Activated naive CD4-positive, alpha-beta T cell (primary cell): ENCODE results near the gene LAMA5.

Source experiments
- DNase-seq, 4 experiments: peaks; one replicate each; lab custom pipeline; 2025; lab: John Stamatoyannopoulos, UW

LAMA5 gene

GRCh38 chr20:62346398-62347150, 20.5 kb downstream of the LAMA5 start:
- DNase-seq: no peak

- DNase-seq: no peak
Measured at GRCh38 chr20:62345681-62346370, 21.3 kb downstream of the LAMA5 start.

- DNase-seq: no peak
Measured at GRCh38 chr20:62344782-62345181, 22.3 kb downstream of the LAMA5 start.

- no peak for DNase-seq
Measured at GRCh38 chr20:62344092-62344491, 23.0 kb downstream of the LAMA5 start.

GRCh38 chr20:62342910-62343309, 24.2 kb downstream of the LAMA5 start:
- no peak for DNase-seq

GRCh38 chr20:62339647-62340062, 27.5 kb downstream of the LAMA5 start:
- no peak for DNase-seq

- no peak for DNase-seq
Measured at GRCh38 chr20:62338294-62338620, 28.9 kb downstream of the LAMA5 start.

GRCh38 chr20:62337558-62338293, 29.4 kb downstream of the LAMA5 start:
- no peak for DNase-seq

GRCh38 chr20:62336775-62337557, 30.1 kb downstream of the LAMA5 start:
- no peak for DNase-seq

- no peak for DNase-seq
Measured at GRCh38 chr20:62336329-62336728, 30.8 kb downstream of the LAMA5 start.

- no peak for DNase-seq
Measured at GRCh38 chr20:62335532-62335931, 31.6 kb downstream of the LAMA5 start.

- no peak for DNase-seq
Measured at GRCh38 chr20:62334881-62335280, 32.2 kb downstream of the LAMA5 start.

GRCh38 chr20:62333820-62334595, 33.1 kb downstream of the LAMA5 start:
- DNase-seq: no peak

- DNase-seq: no peak
Measured at GRCh38 chr20:62332989-62333819, 33.9 kb downstream of the LAMA5 start.

GRCh38 chr20:62332421-62332820, 34.7 kb downstream of the LAMA5 start:
- DNase-seq: no peak

- DNase-seq: no peak
Measured at GRCh38 chr20:62331347-62331746, 35.8 kb downstream of the LAMA5 start.

- no peak for DNase-seq
Measured at GRCh38 chr20:62330576-62331317, 36.4 kb downstream of the LAMA5 start.

- DNase-seq: no peak
Measured at GRCh38 chr20:62329389-62330377, 37.4 kb downstream of the LAMA5 start.
